Nephron (organoid): ENCODE measurements around the gene DNAI2.

Source experiments
- H3K27ac Mint-ChIP-seq, 3 experiments: 2 replicates each; pipeline ENCODE4 v1.8.0; 2020; ENCODE audit warnings: mixed read lengths in 3 of 3, mild to moderate bottlenecking in 2 of 3, moderate library complexity in 1 of 3
- H3K27me3 Mint-ChIP-seq: 2 replicates; pipeline ENCODE4 v1.8.0; 2021; ENCODE audit warnings: low read depth, mild to moderate bottlenecking, moderate library complexity, mixed read lengths
- H3K36me3 Mint-ChIP-seq: 2 replicates; pipeline ENCODE4 v1.8.0; 2020; ENCODE audit warnings: low read depth, mixed read lengths
- H3K4me1 Mint-ChIP-seq: 2 replicates; pipeline ENCODE4 v1.8.0; 2020; ENCODE audit warnings: mixed read lengths
- H3K4me3 Mint-ChIP-seq, 3 experiments: 2 replicates each; pipeline ENCODE4 v1.8.0; 2020; ENCODE audit warnings: mild to moderate bottlenecking in 3 of 3, mixed read lengths in 3 of 3, moderate library complexity in 2 of 3
- H3K9me3 Mint-ChIP-seq: 2 replicates; pipeline ENCODE4 v1.8.0; 2020; ENCODE audit warnings: mixed read lengths
- CTCF ChIP-seq, 3 experiments: fragments of 200-600 bp; sonication (generic); IDR thresholded peaks; one replicate each; pipeline ENCODE4 v1.5.0; 2021; ENCODE audit warnings: antibody characterized with exemption in 3 of 3; ENCODE audit not compliant: unreplicated experiment in 3 of 3

The DNAI2 gene

DNA sequence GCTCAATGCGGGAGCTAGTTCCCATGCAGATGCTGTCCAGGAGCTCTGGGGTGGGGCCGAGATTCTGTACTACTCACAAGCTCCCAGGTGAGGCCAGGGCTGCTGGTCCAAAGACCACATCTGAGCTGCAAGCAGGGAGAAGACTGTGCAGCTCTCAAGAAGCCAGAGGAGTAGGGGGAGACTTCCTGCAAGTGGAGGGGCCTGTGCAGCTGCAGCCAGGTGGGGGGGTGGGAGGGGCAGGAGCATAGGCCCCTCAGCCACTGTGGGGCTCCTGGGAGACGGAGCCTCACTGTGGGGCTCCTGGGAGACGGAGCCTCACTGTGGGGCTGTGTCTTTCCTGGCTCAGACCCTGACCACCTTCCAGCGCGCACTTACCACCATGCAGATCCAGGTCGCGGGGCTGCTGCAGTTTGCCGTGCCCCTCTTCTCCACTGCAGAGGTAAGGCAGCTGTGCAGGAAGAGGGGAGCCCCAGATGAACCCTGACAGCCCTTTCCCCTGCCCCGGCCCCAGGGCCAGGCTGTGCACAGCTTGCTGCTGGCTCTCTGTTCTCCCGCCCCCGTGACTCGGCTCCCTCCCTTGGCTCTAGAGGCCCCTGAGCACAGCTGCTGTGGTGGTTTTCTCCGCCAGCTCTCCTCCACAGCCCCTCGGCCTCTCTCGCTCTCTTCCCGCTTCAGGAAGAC lies 24.3 kb upstream of the DNAI2 start:
- H3K4me3 Mint-ChIP-seq: no peak overlapping the region
- H3K27me3 Mint-ChIP-seq: peaks cover 7% of the 10 kb centered on the region
- peak overlapping the region; percentile 41 to 58 (median 52) for H3K27ac Mint-ChIP-seq
- no peak for TF ChIP-seq CTCF (IDR thresholded peaks at IDR 0.05; ENCODE audit: unreplicated experiment in 3 of 3)
- peaks cover 54% of the 10 kb centered on the region for H3K4me1 Mint-ChIP-seq
- peaks cover 18% of the 10 kb centered on the region for H3K36me3 Mint-ChIP-seq
- H3K9me3 Mint-ChIP-seq: no peaks in the 10 kb centered on the region

- no peaks in the 10 kb centered on the region for H3K9me3 Mint-ChIP-seq
- peak overlapping the region; percentile 41 to 58 (median 52) for H3K27ac Mint-ChIP-seq
Observed at GRCh38 chr17:74250324-74250995, 23.6 kb upstream of the DNAI2 start.

DNA sequence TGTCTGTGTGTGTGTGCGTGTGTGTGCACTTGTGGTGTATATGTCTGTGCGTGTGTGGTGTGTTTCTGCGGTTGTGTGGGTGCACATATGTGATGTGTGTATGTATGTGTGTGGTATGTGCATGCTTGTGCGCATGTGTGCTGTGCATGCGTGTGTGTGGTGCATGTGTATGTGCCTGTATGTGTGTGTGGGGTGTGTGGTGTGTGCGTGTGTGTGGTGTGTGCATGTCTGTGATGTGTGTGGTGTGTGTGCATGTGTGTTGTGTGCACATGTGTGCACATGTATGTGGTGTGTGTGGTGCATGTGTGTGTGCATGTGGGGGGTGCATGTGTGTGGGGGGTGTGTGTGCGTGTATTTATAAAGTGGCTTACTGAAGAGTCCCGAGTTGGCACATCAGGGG lies 23.0 kb upstream of the DNAI2 start:
- no peaks in the 10 kb centered on the region for H3K9me3 Mint-ChIP-seq
- peaks cover 15% of the 10 kb centered on the region for H3K36me3 Mint-ChIP-seq
- H3K4me1 Mint-ChIP-seq: peaks cover 45% of the 10 kb centered on the region
- no peak for TF ChIP-seq CTCF (IDR thresholded peaks at IDR 0.05; ENCODE audit: unreplicated experiment in 3 of 3)
- H3K27me3 Mint-ChIP-seq: peaks cover 7% of the 10 kb centered on the region
- H3K4me3 Mint-ChIP-seq: peak overlapping the region in 1 of 3 experiments; percentile 4
- H3K27ac Mint-ChIP-seq: peak overlapping the region in 2 of 3 experiments; percentile 30 to 58

More at GRCh38 chr17:74250324-74250995, 23.6 kb upstream of the DNAI2 start:
- Mint-ChIP-seq H3K4me3 (peak overlapping the region in 1 of 3 experiments; percentile 4), H3K27me3 (peaks cover 7% of the 10 kb centered on the region), H3K36me3 (peaks cover 18% of the 10 kb centered on the region), H3K4me1 (peaks cover 51% of the 10 kb centered on the region)
- no peak for TF ChIP-seq CTCF (IDR thresholded peaks at IDR 0.05; ENCODE audit: unreplicated experiment in 3 of 3)

DNA sequence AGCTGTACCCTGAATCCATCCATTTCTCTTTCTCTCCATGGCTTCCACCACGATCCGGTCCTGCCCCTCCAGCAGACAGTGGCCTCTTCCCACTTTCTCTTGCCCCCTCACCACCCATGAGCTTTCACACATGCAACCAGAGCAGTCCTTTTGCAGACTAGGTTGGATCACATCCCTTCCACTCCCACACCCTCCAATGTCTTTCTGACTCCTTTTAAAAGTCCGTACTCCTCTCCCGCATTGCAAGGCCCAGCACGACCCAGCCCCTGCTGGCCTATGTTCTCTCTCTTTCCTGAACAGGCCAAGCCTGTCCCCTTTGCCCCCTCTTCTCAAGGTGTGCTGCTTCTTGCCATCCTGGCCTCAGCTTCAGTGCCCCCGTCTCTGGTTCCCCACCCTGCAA lies 22.5 kb upstream of the DNAI2 start:
- H3K4me1 Mint-ChIP-seq: peaks cover 40% of the 10 kb centered on the region

DNA sequence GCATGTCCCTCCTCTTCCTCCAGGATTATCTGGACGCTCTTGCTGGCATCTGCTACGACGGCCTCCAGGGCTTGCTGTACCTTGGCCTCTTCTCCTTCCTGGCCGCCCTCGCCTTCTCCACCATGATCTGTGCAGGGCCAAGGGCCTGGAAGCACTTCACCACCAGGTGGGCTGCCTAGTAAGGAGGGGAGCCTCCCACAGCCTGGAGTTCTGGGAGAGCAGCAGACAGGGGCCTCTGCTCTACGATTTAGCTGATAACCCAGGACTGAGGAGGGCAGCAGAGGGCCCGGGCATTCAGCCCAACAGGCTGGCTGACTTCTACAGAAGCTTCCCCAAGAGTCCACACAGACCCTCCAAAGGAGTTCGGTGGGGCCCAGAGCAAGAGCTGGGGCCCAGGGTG lies 21.8 kb upstream of the DNAI2 start:
- Mint-ChIP-seq H3K27me3 (peaks cover 7% of the 10 kb centered on the region), H3K9me3 (no peaks in the 10 kb centered on the region), H3K27ac (peak overlapping the region in 1 of 3 experiments; percentile 58), H3K36me3 (peaks cover 11% of the 10 kb centered on the region), H3K4me3 (no peak overlapping the region), H3K4me1 (peaks cover 37% of the 10 kb centered on the region)
- no peak for TF ChIP-seq CTCF (IDR thresholded peaks at IDR 0.05; ENCODE audit: unreplicated experiment in 3 of 3)

More for the DNA sequence above, 22.5 kb upstream of the DNAI2 start:
- no peaks in the 10 kb centered on the region for H3K9me3 Mint-ChIP-seq
- peaks cover 7% of the 10 kb centered on the region for H3K27me3 Mint-ChIP-seq
- peaks cover 13% of the 10 kb centered on the region for H3K36me3 Mint-ChIP-seq
- TF ChIP-seq CTCF (IDR thresholded peaks at IDR 0.05; ENCODE audit: unreplicated experiment in 3 of 3): no peak
- peak overlapping the region in 2 of 3 experiments; percentile 17 to 58 for H3K27ac Mint-ChIP-seq
- H3K4me3 Mint-ChIP-seq: peak overlapping the region in 1 of 3 experiments; percentile 39
